Gastrocnemius medialis (tissue), 4 donors: ENCODE data around the gene GHRHR.

Experiments
- POLR2A ChIP-seq, 2 donors: fragments of 450-650 bp; IDR thresholded peaks; one replicate each; pipeline ENCODE4 v1.6.1; 2017; ENCODE audit warnings: antibody characterized with exemption in 2 of 2, mild to moderate bottlenecking in 2 of 2, moderate library complexity in 2 of 2
- TF ChIP-seq, protein P1 (sequence below), 5 experiments: fragments of 450-650 bp in 3 of 5; fragments of 200-600 bp in 2 of 5; sonication (generic) in 2 of 5; IDR thresholded peaks in 4 of 5; conservative IDR thresholded peaks in 1 of 5; 1 replicate in 4 of 5; 2 replicates in 1 of 5; pipeline ENCODE4 v1.5.1; 2016 to 2019; ENCODE audit warnings: antibody characterized with exemption in 5 of 5, mild to moderate bottlenecking in 3 of 5, moderate library complexity in 3 of 5

DNA sequence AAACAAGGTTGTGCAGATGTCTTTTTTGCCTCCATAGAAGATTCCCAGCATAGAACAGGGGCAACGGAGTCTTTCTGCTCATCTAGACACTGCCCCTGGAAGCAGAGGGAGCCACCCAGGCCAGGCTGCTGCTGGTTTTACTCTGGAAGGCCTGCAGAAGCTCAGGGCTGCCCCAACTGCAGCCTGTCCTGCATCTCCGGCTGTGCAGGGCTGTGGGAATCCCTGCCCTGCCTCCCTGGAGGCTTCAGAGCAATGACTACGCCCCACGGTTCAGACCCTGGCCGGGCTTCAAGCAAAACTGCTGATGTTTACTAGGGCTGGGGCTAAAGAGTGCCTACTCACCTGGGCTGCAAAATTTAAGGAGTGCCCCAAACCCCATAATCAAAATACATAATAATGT lies 43.9 kb downstream of the GHRHR start:
- TF ChIP-seq POLR2A (IDR thresholded peaks at IDR 0.05), result no peak
- TF ChIP-seq, protein P1, sequence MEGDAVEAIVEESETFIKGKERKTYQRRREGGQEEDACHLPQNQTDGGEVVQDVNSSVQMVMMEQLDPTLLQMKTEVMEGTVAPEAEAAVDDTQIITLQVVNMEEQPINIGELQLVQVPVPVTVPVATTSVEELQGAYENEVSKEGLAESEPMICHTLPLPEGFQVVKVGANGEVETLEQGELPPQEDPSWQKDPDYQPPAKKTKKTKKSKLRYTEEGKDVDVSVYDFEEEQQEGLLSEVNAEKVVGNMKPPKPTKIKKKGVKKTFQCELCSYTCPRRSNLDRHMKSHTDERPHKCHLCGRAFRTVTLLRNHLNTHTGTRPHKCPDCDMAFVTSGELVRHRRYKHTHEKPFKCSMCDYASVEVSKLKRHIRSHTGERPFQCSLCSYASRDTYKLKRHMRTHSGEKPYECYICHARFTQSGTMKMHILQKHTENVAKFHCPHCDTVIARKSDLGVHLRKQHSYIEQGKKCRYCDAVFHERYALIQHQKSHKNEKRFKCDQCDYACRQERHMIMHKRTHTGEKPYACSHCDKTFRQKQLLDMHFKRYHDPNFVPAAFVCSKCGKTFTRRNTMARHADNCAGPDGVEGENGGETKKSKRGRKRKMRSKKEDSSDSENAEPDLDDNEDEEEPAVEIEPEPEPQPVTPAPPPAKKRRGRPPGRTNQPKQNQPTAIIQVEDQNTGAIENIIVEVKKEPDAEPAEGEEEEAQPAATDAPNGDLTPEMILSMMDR (IDR thresholded peaks at IDR 0.05 in 4 of 5, conservative IDR thresholded peaks at IDR 0.05 in 1 of 5), result no peak
